Right forelimb (tissue), 1 donor: Measurements from ENCODE around the gene SLC37A1.
A peak's percentile ranks its signal among the peaks of the same experiment; 100 is the strongest.
"Not testable (repeated sequence)": the region's sequence is repeated elsewhere in the genome, so short reads cannot be mapped to it uniquely, and the experiment has no call there.

Experiments used
- DNase-seq: peaks from one replicate; pipeline ENCODE4 v3.0.0-alpha.2; 2018

The SLC37A1 gene

DNA sequence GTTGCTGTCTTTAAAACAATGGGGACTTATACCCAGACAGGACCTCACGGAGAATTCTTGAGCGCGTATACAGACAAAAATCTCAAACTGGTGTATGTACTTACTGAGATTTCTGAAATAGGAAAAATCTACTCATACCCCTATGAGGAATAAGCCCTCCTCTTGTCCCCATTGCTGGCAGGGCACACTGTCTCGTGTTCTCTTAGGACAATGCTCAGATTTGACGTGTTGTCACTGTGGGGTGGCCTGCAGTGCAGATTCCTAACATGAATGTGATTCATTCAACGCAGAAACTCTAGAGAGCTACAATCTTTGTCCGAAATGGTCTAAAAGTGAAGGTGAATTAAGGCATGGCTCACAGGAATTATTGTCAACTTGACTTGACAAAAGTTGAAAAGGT lies 108.6 kb downstream of the SLC37A1 start:
- DNase-seq, result no peak

DNA sequence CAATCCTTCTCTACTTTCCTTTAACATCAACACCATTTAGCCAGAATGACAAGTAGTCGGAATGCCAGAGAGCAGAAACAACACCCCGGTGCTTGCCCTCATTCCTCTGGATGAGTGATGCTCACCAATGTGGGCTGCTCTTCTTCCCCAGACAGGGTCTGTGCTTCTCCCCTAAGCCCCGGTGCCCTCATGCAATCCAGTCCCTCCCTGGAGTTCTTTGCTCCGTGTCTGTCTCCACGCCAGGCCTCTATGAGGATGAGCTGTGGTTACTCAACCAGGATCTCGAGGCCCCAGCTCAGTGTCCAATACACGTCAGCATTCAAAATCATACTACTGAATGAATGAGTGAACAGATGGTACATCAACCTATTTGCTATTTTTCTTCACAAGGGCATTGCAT lies 110.0 kb downstream of the SLC37A1 start:
- DNase-seq, result peak; percentile 5

DNA sequence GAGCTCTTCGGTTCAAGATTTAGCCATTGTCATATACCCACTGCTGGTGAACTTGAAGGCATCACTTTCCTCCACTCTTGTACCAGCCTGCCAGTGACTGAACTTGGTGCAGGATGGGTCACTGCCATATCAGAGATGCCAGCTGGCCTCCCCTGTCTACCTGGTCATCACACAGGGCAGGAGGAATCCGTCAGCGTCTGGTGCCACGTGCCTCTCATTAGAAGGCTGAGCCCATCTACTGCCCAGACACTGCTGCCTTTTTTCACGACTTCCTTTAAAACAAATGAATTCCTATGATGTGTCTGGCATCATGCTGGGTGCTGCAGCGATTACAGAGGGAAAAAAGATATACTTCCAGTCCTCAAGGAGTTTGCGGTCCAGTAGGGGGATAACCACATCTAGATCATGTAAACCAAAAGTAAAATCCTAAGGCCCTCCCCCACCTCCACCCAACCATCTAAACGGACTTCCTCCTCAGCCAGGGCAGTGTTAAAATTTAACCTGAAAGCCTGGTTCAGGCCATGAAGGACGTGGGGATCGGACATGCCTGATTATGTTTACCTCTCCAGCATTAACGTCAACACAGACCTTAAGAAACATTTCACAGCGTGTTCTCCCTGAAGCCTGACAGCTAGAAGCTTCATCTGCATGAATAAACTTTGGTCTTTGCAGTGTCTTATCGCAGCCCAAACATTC lies 110.6 kb downstream of the SLC37A1 start:
- peak; percentile 20 for DNase-seq

DNA sequence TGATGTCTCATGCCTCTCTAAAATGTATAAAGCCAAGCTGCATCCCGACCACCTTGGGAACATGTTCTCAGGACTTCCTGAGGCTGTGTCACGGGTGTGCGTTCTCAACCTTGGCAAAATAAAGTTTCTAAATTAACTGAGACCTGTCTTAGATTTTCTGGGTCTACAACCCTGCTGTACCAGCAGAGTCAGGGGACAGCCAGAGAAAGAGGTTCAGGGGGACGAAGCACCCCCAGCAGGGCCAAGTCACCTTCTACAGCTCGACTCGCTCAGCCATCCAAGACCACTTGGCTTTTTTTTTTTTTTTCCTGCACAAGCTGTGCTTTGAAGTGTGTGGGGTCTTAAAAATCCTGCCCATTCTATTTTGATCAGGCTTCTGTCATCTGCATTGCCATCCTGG lies 111.3 kb downstream of the SLC37A1 start:
- DNase-seq, result no peak

DNA sequence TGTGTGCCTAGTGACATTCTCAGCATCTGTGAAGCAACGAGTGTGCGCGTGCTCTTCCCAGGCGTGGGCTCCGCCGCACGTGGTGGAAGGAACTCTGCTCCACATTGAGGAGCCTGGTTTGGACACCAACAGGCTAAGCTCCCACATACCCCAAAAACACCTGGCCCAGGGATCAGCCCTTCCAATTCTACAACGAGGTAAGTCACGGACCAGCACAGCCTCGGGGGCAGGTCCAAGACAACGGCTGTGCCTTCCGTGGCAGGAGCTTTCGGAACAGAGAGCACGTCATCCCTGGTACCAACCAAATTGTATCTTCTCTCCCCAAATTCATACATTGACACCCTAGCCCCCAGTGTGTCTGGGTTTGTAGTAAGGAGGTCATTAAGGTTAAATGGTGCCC lies 112.5 kb downstream of the SLC37A1 start:
- DNase-seq, result peak; percentile 16

DNA sequence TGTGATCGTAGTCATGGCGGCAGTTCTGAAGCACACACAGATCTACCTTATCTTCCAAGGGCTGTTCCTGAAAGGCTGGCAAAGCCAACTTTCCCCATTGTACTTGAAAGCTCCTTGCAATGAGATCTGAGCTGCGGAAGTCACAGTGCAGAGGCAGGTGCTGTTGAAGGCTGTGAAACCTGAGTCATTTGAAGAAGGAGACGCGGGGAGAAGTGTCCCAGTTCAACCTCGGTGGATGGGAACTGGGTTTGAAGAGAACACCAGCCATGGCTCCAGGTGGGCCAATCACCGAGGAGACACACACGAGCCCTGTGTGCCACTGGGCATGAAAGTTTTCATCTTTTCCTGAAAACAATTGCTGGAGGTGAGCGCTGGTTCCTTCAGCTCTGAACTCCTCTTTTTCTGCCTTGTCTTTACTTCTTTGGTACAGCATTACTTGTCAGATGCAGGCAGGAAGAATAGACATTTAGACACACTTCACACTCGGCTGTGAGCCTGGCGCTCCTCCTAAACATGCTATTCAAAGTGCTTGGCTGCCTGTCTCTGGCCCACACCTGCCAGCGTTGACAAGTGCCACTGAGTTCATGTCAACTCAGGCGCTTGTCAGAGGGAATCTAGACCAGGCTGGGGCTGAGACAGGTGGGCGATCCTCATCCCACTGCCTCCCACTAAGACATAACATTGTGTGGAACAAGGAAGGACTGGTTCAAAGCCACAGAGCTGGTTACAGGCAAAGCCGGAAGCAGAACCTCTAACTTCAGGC lies 114.1 kb downstream of the SLC37A1 start:
- peak; percentile 28 for DNase-seq

DNA sequence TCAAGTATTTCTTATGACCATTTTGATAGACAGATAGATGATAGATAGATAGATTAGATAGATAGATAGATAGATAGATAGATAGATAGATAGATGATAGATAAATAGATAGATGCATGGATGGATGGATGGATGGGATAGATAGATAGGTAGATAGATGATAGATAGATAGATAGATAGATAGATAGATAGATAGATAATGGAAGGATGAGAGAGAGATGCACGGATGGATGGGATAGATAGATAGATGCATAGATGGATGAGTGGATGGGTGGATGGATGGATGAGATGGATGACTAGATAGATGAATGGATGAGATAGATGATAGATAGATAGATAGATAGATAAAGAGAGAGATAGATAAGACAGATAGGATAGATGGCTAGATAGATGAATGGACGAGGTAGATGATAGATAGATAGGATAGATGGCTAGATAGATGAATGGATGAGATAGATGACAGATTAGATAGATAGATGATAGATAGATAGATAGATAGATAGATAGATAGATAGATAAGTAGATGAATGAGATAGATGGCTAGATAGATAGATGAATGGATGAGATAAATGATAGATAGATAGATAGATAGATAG lies 114.9 kb downstream of the SLC37A1 start:
- not testable (repeated sequence) for DNase-seq

DNA sequence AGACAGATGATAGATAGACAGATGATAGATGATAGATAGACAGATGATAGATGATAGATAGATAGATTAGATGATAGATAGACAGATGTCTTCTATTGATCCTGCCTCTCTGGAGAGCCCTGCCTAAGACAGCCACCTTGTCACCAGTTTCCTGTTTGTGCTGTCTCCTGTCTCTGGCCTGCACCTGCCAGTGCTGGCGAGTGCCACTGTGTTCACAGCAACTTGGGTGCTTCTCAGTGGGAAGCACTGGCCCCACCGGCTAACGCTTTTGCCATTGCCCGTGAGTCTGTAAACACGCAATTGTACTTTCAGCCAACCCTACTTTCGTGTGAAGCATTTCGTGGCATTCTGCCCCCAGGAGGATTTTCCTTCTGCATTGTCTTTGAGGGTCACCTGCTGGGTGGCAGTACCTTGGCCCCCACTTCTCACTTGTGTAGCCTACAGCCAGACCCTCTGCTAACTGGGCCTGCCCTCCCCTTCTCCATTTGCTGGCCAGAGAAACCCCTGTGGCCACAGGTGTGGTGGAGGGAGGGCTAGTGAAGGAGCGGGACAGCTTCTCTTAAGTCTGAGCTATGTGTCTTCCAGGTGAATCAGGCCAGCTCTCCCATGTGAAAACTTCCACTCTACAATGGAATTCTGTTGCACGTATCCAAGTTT lies 116.4 kb downstream of the SLC37A1 start:
- DNase-seq, result peak; percentile 23

DNA sequence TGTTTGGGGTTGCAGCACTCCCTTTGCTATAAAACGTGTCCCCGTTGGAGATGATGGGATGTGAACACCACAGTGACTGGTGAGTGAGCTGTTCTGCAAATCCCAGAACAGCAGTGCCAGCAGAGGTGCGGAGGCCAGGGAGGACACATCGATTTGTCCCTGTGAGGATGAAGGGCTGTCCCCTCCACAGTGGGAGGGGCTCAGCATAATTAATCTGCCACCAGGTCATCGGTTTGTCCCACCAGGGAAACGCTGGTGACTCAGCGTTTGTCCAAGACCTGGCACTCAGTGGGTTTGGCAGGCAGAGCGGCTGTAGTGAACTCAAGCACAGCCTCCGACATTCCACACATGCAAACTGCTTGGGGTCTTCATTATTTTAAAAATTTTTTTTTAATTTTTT lies 117.0 kb downstream of the SLC37A1 start:
- no peak for DNase-seq
